ENCODE measurements around the gene RPS10. TPM values are rescaled to one million over a fixed set of nuclear protein-coding genes. Genes with fewer than 3 reads are reported as not detected.

The RPS10 gene
- total RNA-seq (1,649 and 1,873 TPM in 2 replicates), polyA plus RNA-seq (2,883 and 3,469 TPM in 2 replicates), polyA minus RNA-seq (ENCODE audit: low replicate concordance) (2,669 and 3,796 TPM in 2 replicates)
- polyA plus RNA-seq (2012) = 2,322 and 2,629 TPM in 2 replicates

DNA sequence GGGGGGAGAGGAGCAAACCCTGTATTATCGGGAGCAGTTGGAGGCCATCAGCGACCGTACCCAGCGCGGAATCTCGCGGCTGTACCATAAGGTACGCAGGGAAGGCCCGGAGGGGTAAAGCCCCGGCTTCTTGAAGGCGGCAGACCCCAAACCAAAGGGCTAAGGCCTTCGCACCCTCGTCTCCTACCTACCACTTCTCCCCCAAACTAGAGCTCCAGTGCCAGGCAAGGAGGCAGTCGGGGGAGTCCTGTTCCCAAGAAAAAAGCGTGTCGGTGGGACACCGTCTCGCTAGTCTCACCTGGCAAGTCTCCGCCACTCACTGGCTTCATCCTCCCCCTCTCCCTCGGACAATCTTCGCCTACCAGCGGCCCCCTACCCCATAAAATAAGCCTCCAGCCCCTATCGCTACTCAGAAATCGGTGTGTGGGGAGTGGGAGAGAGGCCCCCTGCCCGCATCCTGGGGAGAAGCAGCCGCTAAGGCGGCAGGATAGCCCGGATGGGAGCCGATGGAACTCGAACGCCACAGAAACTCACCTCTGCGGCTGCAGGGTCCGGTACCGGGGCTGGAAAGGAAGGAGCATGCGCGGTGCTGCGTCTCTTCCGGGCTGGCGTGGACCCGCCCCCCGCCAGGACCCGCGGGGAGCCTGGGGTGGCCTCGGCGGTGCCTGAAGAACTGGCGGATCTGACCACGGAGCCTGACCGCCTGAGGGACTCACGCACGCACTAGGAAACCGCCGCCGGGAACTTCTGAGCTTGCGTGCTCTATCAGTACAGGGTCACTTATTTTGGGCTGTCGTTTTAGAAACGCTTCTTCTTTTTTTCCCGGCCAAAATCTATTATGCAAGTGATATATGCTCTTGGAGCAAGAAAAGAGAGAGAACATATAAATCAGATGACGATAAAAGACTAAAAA lies at the start of gene RPS10:
Gene RPS10 (minus strand): TSS at position 572 of the 913 bp plus-strand sequence. CDS start 848 bp downstream, outside the sequence.
- no peaks in the 10 kb centered on the region for H3K9me3 ChIP-seq (ENCODE audit: control insufficient read depth, insufficient read depth, low read depth, low read length)
- H2AFZ ChIP-seq (ENCODE audit: low read length) = peak within 1 kb of the TSS; percentile 72
- H3K4me2 ChIP-seq (ENCODE audit: extremely low read depth, insufficient read depth, low read length) = peak within 1 kb of the TSS; percentile 98
- H3K79me2 ChIP-seq (ENCODE audit: control insufficient read depth, insufficient read depth, low read length) = peaks cover 43% of the 10 kb centered on the region
- TF ChIP-seq EZH2 (IDR thresholded peaks at IDR 0.05; ENCODE audit: low read length, missing control alignments) = no peak
- TF ChIP-seq, protein P1, sequence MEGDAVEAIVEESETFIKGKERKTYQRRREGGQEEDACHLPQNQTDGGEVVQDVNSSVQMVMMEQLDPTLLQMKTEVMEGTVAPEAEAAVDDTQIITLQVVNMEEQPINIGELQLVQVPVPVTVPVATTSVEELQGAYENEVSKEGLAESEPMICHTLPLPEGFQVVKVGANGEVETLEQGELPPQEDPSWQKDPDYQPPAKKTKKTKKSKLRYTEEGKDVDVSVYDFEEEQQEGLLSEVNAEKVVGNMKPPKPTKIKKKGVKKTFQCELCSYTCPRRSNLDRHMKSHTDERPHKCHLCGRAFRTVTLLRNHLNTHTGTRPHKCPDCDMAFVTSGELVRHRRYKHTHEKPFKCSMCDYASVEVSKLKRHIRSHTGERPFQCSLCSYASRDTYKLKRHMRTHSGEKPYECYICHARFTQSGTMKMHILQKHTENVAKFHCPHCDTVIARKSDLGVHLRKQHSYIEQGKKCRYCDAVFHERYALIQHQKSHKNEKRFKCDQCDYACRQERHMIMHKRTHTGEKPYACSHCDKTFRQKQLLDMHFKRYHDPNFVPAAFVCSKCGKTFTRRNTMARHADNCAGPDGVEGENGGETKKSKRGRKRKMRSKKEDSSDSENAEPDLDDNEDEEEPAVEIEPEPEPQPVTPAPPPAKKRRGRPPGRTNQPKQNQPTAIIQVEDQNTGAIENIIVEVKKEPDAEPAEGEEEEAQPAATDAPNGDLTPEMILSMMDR (conservative IDR thresholded peaks at IDR 0.05 in 1 of 2, IDR thresholded peaks at IDR 0.05 in 1 of 2; ENCODE audit: low read depth in 1 of 2, low read length in 2 of 2) = no peak
- H3K4me3 ChIP-seq (replicated peaks in 1 of 4; ENCODE audit: control extremely low read depth in 1 of 4, insufficient read depth in 1 of 4, low read depth in 3 of 4, low read length in 4 of 4) = peak within 1 kb of the TSS; percentile 71 to 99 (median 98)
- DNase-seq (ENCODE audit: low read depth in 2 of 2) = peak; percentile 87 to 93
- peaks cover 15% of the 10 kb centered on the region for H3K4me1 ChIP-seq (ENCODE audit: control insufficient read depth, extremely low read depth, insufficient read depth, low read length)
- peak within 1 kb of the TSS; percentile 89 for H3K9ac ChIP-seq (ENCODE audit: insufficient read depth, low read length)
- H3K27me3 ChIP-seq (ENCODE audit: control insufficient read depth, insufficient read depth, low read length) = no peaks in the 10 kb centered on the region
- H3K36me3 ChIP-seq (ENCODE audit: control insufficient read depth, insufficient read depth, low read length) = peaks cover 14% of the 10 kb centered on the region
- peak within 1 kb of the TSS; percentile 95 for H3K27ac ChIP-seq (ENCODE audit: insufficient read depth, low read length)
- H4K20me1 ChIP-seq (ENCODE audit: control insufficient read depth, extremely low read depth, insufficient read depth, low read length) = no peaks in the 10 kb centered on the region

DNA sequence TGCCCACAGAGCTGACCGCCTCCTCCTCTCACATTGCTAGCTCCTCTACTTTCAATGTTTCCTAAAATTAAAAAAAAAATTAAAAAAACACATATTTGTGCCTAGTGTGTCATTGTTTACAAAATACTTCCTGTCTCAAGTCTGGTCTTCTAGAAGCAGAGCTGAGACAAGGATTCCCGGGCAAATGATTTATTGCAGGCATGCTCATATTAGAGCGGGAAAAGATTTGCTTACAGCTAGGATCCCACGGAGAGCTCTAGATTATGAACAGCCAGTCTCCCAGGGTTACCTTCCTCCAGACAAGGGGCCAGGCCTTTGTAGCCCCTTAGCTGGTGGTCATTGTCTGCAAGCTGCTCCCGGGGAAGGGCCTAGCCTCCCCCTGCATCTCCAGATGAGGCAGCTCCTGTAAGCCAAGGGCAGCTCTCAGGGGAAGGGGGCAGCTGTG lies 49.4 kb upstream of the RPS10 start:
- peak in 1 of 2 donors; percentile 27 for DNase-seq (ENCODE audit: low read depth in 2 of 2)
- Histone ChIP-seq H4K20me1 (ENCODE audit: control insufficient read depth, extremely low read depth, insufficient read depth, low read length) (no peaks in the 10 kb centered on the region), H3K4me2 (ENCODE audit: extremely low read depth, insufficient read depth, low read length) (no peak overlapping the region), H3K79me2 (ENCODE audit: control insufficient read depth, insufficient read depth, low read length) (no peaks in the 10 kb centered on the region), H3K9me3 (ENCODE audit: control insufficient read depth, insufficient read depth, low read depth, low read length) (no peaks in the 10 kb centered on the region), H3K4me1 (ENCODE audit: control insufficient read depth, extremely low read depth, insufficient read depth, low read length) (no peaks in the 10 kb centered on the region), H3K27ac (ENCODE audit: insufficient read depth, low read length) (no peak overlapping the region), H2AFZ (ENCODE audit: low read length) (no peak overlapping the region), H3K4me3 (replicated peaks in 1 of 4; ENCODE audit: control extremely low read depth in 1 of 4, insufficient read depth in 1 of 4, low read depth in 3 of 4, low read length in 4 of 4) (no peak overlapping the region), H3K36me3 (ENCODE audit: control insufficient read depth, insufficient read depth, low read length) (no peaks in the 10 kb centered on the region), H3K9ac (ENCODE audit: insufficient read depth, low read length) (no peak overlapping the region), H3K27me3 (ENCODE audit: control insufficient read depth, insufficient read depth, low read length) (no peaks in the 10 kb centered on the region)
- TF ChIP-seq, protein P1 (conservative IDR thresholded peaks at IDR 0.05 in 1 of 2, IDR thresholded peaks at IDR 0.05 in 1 of 2; ENCODE audit: low read depth in 1 of 2, low read length in 2 of 2) = no peak

DNA sequence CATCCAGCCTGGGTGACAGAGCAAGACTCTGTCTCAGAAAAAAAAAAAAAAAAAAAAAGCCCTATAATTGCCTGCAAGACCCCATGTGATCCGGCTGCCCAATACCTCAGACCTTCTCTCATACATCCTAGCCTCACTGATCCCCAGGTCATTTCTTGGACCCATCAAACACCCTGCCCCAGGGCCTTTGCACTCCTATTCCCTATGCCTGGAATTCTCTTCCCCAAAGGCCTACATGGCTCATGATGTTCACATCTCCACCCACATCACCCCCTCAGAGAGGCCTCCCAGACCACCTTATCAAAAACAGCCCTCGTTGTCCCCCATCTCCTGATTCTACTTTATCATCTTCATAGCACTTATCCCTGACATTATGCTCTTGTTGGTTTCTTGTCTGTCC lies 48.9 kb upstream of the RPS10 start:
- H2AFZ ChIP-seq (ENCODE audit: low read length) = no peak overlapping the region
- H3K9me3 ChIP-seq (ENCODE audit: control insufficient read depth, insufficient read depth, low read depth, low read length) = no peaks in the 10 kb centered on the region
- no peaks in the 10 kb centered on the region for H3K4me1 ChIP-seq (ENCODE audit: control insufficient read depth, extremely low read depth, insufficient read depth, low read length)
- no peak overlapping the region for H3K27ac ChIP-seq (ENCODE audit: insufficient read depth, low read length)
- no peaks in the 10 kb centered on the region for H3K36me3 ChIP-seq (ENCODE audit: control insufficient read depth, insufficient read depth, low read length)
- TF ChIP-seq, protein P1 (conservative IDR thresholded peaks at IDR 0.05 in 1 of 2, IDR thresholded peaks at IDR 0.05 in 1 of 2; ENCODE audit: low read depth in 1 of 2, low read length in 2 of 2) = no peak
- no peak for TF ChIP-seq EZH2 (IDR thresholded peaks at IDR 0.05; ENCODE audit: low read length, missing control alignments)
- H4K20me1 ChIP-seq (ENCODE audit: control insufficient read depth, extremely low read depth, insufficient read depth, low read length) = no peaks in the 10 kb centered on the region
- H3K9ac ChIP-seq (ENCODE audit: insufficient read depth, low read length) = no peak overlapping the region
- H3K79me2 ChIP-seq (ENCODE audit: control insufficient read depth, insufficient read depth, low read length) = no peaks in the 10 kb centered on the region
- no peak for DNase-seq (ENCODE audit: low read depth in 2 of 2)
- H3K27me3 ChIP-seq (ENCODE audit: control insufficient read depth, insufficient read depth, low read length) = no peaks in the 10 kb centered on the region
- H3K4me2 ChIP-seq (ENCODE audit: extremely low read depth, insufficient read depth, low read length) = no peak overlapping the region
- H3K4me3 ChIP-seq (replicated peaks in 1 of 4; ENCODE audit: control extremely low read depth in 1 of 4, insufficient read depth in 1 of 4, low read depth in 3 of 4, low read length in 4 of 4) = no peak overlapping the region

Data from fibroblast of lung (primary cell).